T47D (cell line): Measurements from ENCODE around the gene SMG1.

ENCODE experiments used
- DNase-seq, 2 experiments: peaks; one replicate each; pipeline versions ENCODE4 v3.0.0 to v3.0.0-alpha.2; 2011 to 2012; ENCODE audit warnings: low read depth in 1 of 2, low spot score in 1 of 2
- JUND ChIP-seq: IDR thresholded peaks from 2 replicates; pipeline ENCODE4 v1.6.1; 2012; ENCODE audit warnings: low read depth
- in situ Hi-C: cut with HindIII; loops from 2 replicates; pipeline ENCODE4 v1.10.0; 2016; ENCODE audit warnings: low sequenced_read_pairs, low pct_unique_long_range_greater_than_20kb

The SMG1 gene

GRCh38 chr16:18842565-18842964 is 83.6 kb downstream of the SMG1 start:
- in situ Hi-C loops, result no loop called here
- TF ChIP-seq JUND, result no peak
- no peak for DNase-seq

GRCh38 chr16:18841833-18842525 is 84.2 kb downstream of the SMG1 start:
- TF ChIP-seq JUND, result no peak
- in situ Hi-C loops, result no loop called here
- DNase-seq, result no peak

GRCh38 chr16:18839555-18839954 is 86.7 kb downstream of the SMG1 start:
- no peak for TF ChIP-seq JUND
- in situ Hi-C loops, result no loop called here
- peak; percentile 5 to 80 for DNase-seq

- TF ChIP-seq JUND, result no peak
- no peak for DNase-seq
- in situ Hi-C loops, result no loop called here
Observed at GRCh38 chr16:18836702-18837101, 89.5 kb downstream of the SMG1 start.

DNA sequence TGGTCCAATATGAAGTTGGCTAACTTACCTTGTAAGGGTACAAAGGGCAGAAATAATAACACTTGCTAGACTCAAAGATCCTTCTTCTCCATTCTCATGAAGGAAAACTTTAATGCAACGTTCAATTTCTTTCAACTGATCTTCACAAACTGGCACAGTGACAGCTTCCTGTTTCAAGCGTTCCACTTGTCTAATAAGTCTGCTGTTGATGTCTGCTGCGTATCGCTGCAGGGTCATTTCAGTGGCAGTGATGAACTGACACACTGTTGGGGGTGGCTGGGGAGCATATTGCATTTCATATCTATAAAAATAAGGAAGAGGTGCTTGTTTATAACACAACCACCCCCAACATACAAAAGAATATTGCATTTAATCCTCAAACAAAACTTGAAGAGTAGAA is 91.3 kb downstream of the SMG1 start:
- no peak for DNase-seq
- no peak for TF ChIP-seq JUND
- in situ Hi-C loops, result no loop called here

- in situ Hi-C loops, result no loop called here
- DNase-seq, result peak in 1 of 2 experiments; percentile 26
- no peak for TF ChIP-seq JUND
Observed at GRCh38 chr16:18833707-18834505, 92.3 kb downstream of the SMG1 start.

- no peak for TF ChIP-seq JUND
- DNase-seq, result no peak
- in situ Hi-C loops, result no loop called here
Observed at GRCh38 chr16:18832613-18833012, 93.6 kb downstream of the SMG1 start.

- DNase-seq, result no peak
- in situ Hi-C loops, result no loop called here
- no peak for TF ChIP-seq JUND
Observed at GRCh38 chr16:18832006-18832405, 94.2 kb downstream of the SMG1 start.

DNA sequence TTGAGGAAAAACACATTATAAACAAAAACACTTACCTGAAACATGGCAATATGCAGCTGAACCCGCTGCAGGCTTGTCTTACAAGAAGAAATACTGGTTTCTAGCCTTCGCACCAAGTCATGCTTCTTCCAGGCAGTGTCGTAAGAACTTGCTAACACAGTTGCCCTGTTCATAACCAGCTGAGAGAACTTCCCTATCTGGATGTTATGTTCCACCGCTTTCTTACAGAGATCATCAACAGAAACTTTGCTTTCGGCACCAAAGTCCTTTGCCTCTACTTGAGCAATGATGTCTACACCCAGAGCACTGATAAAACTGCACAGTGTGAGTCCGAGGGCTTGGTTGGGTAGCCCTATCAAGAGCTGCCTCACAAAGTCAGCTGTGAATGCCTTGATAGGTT is 97.0 kb downstream of the SMG1 start:
- no peak for TF ChIP-seq JUND
- in situ Hi-C loops, result no loop called here
- DNase-seq, result no peak

DNA sequence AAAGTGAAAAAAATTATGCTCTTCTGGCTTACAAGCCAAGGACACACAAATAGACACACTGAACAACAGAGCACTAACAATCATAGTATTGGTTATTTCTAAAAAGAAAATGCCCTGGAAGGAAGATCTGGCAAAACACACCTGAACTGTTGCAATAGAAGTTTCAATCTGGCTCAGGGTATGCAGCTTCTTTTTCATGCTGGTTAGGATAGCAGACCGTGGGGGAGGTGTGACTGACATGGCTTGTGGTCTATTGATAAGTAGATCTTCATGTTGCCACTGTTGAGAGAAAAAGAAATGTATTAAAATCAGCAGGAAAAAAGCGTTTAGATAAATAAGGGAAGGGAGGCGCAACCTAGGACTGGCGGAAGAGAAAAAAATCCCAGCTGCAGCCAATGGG is 98.3 kb downstream of the SMG1 start:
- no peak for DNase-seq
- in situ Hi-C loops, result no loop called here
- no peak for TF ChIP-seq JUND

DNA sequence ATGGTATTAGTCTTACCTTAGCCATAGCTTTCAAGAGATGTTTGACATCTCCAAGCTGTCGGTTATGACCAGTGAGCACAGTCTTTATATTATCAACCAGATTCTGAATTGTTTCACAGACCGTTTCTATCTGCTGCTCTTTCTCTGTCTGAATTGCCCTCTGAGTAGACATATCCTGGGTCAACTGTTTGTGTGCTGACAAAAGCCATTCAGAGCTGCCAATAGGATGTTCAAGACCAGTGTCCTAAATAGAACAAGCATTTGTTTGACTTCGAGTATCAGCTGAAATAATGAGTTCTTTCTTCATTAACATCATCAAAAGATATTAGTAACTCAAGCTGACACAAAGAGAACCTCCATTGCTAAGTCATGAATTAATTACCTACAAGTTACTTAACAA is 109.9 kb downstream of the SMG1 start:
- no peak for TF ChIP-seq JUND
- in situ Hi-C loops, result no loop called here

DNA sequence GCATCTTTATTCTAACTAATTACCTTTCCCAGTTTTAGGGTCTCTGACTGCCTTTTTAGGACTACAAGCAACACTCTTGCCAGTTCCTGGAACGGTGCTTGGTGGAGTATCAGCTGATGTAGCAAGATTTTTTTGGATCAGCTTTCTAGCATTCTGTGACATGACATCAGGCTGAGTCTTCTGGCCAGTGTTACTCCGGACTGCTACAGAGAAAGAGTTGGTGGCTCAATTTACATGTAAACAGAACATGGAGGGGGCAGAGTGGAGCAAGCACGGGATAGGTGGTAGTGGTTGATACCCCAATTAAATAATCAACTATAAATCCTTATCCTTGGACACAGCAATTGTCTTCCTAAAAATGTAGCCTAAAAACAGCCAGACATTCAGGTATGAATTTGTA is 114.3 kb downstream of the SMG1 start:
- in situ Hi-C loops, result no loop called here
- no peak for DNase-seq
- no peak for TF ChIP-seq JUND

More for the DNA sequence above, 109.9 kb downstream of the SMG1 start:
- no peak for DNase-seq

- no peak for DNase-seq
- no peak for TF ChIP-seq JUND
- in situ Hi-C loops, result no loop called here
Observed at GRCh38 chr16:18809165-18809564, 117.0 kb downstream of the SMG1 start.

DNA sequence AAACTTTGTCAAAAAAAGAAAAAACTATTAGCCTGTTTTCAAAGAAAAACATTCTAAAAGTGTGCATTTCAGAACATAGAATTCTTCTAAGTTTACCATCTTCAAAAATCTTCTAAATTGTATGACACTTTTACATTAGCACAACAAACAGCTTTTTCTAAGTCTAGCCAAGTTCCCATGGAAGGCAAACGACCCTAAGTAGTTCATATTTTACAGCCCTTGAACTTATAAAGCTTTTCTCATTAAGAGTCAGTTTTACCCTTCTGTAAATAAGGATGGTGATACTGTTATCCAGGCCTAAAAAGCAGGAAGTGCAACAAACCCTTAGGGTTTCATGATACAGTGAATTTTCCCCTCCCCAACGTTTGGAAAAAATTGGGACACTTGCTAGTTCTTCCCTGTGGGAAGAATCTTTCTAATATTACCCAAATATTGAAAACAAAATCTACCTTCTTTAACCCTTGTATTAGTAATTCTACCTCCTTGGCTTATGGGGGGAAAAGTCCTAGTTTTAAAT is 120.9 kb downstream of the SMG1 start:
- TF ChIP-seq JUND, result no peak
- no peak for DNase-seq
- in situ Hi-C loops, result no loop called here
